ENCODE data around the gene GMCL2. TPM values are rescaled to one million over a fixed set of nuclear protein-coding genes. Genes with fewer than 3 reads are reported as not detected.

Gene GMCL2
- total RNA-seq, 1 experiment from 2014 or later, result not detected

DNA sequence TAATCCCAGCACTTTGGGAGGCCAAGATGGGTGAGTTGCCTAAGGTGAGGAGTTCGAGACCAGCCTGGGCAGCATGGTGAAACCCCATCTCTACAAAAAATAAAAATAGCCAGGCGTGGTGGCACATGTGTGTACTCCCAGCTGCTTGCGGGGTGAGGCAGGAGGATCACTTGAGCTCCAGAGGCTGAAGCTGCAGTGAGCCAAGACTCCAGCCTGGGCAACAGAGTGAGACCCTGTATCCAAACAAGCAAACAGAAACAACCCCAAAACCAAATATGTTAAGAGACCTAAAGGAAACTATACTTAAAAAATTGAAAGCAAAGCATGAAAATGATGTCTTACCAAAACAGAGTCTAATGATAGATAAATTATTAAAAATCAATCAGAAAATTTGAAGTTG is 29.6 kb upstream of the GMCL2 start:
- H3K9me2 ChIP-seq (replicated peaks; ENCODE audit: low read length), result no peaks in the 10 kb centered on the region
- no peaks in the 10 kb centered on the region for H3K4me1 ChIP-seq (ENCODE audit: insufficient read depth, low read length)
- POLR2A ChIA-PET (ENCODE audit: unreplicated experiment), result no interaction called here
- H3K4me2 ChIP-seq (ENCODE audit: low read length), result no peak overlapping the region
- H4K20me1 ChIP-seq (ENCODE audit: low read length), result peaks cover 14% of the 10 kb centered on the region
- no peak for ATAC-seq
- no peak overlapping the region for H2AFZ ChIP-seq (ENCODE audit: low read length)
- H3K36me3 ChIP-seq (ENCODE audit: low read depth, low read length), result peaks cover 42% of the 10 kb centered on the region
- DNase-seq, result no peak
- TF ChIP-seq, protein P1, sequence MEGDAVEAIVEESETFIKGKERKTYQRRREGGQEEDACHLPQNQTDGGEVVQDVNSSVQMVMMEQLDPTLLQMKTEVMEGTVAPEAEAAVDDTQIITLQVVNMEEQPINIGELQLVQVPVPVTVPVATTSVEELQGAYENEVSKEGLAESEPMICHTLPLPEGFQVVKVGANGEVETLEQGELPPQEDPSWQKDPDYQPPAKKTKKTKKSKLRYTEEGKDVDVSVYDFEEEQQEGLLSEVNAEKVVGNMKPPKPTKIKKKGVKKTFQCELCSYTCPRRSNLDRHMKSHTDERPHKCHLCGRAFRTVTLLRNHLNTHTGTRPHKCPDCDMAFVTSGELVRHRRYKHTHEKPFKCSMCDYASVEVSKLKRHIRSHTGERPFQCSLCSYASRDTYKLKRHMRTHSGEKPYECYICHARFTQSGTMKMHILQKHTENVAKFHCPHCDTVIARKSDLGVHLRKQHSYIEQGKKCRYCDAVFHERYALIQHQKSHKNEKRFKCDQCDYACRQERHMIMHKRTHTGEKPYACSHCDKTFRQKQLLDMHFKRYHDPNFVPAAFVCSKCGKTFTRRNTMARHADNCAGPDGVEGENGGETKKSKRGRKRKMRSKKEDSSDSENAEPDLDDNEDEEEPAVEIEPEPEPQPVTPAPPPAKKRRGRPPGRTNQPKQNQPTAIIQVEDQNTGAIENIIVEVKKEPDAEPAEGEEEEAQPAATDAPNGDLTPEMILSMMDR (conservative IDR thresholded peaks at IDR 0.05; ENCODE audit: low read depth, low read length), result no peak
- TF ChIP-seq EZH2phosphoT487 (IDR thresholded peaks at IDR 0.05; ENCODE audit: borderline replicate concordance, low read length) (no peak), EZH2 (IDR thresholded peaks at IDR 0.05; ENCODE audit: low read length, unreplicated experiment) (no peak)
- no peaks in the 10 kb centered on the region for H3F3A ChIP-seq (ENCODE audit: low read length, unreplicated experiment)
- no peak overlapping the region for H3K4me3 ChIP-seq (ENCODE audit: low read length)
- no peaks in the 10 kb centered on the region for H3K79me2 ChIP-seq (ENCODE audit: low read length)
- no peak overlapping the region for H3K27ac ChIP-seq (ENCODE audit: low read length)
- no peaks in the 10 kb centered on the region for H3K27me3 ChIP-seq (ENCODE audit: low read length)
- intact Hi-C loops (cut with micrococcal nuclease), result no loop called here
- CTCF ChIA-PET, result no interaction called here
- BruUV-seq (replicated peaks), result no TSS peak
- no peak overlapping the region for H3K9ac ChIP-seq (ENCODE audit: low read length)
- no peaks in the 10 kb centered on the region for H3K9me3 ChIP-seq (ENCODE audit: low read length)

DNA sequence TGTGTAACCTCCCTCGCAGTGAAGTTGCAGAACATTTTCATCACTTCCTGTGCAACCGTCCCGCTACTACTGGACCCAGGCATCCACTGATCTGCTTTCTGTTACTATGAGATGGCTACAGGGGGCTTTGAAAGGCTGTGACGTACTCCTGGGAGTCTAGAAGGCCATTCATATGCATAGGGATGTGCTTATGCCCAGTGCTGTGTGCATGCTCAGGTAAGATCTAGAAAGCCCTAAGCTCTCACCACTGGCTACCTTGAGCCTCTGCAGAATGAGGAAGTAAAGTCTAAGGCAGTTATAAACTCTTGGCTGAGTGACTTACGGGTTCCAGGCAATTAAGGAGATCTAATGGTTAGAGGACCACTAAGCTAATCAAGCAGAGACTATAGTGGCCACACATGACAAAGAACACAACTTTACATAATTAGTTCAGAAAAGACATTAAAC is 28.9 kb upstream of the GMCL2 start:
- peaks cover 49% of the 10 kb centered on the region for H3K36me3 ChIP-seq (ENCODE audit: low read depth, low read length)
- no peaks in the 10 kb centered on the region for H3K79me2 ChIP-seq (ENCODE audit: low read length)
- CTCF ChIA-PET, result no interaction called here
- no peak overlapping the region for H2AFZ ChIP-seq (ENCODE audit: low read length)
- POLR2A ChIA-PET (ENCODE audit: unreplicated experiment), result no interaction called here
- H3K9me3 ChIP-seq (ENCODE audit: low read length), result no peaks in the 10 kb centered on the region
- H3K4me1 ChIP-seq (ENCODE audit: insufficient read depth, low read length), result no peaks in the 10 kb centered on the region
- no peak overlapping the region for H3K27ac ChIP-seq (ENCODE audit: low read length)
- DNase-seq (no peak), ATAC-seq (no peak)
- no peaks in the 10 kb centered on the region for H3K27me3 ChIP-seq (ENCODE audit: low read length)
- H3K4me2 ChIP-seq (ENCODE audit: low read length), result no peak overlapping the region
- H3K4me3 ChIP-seq (ENCODE audit: low read length), result no peak overlapping the region
- H3K9me2 ChIP-seq (replicated peaks; ENCODE audit: low read length), result no peaks in the 10 kb centered on the region
- TF ChIP-seq EZH2phosphoT487 (IDR thresholded peaks at IDR 0.05; ENCODE audit: borderline replicate concordance, low read length), result no peak
- TF ChIP-seq, protein P1 (conservative IDR thresholded peaks at IDR 0.05; ENCODE audit: low read depth, low read length), result no peak
- TF ChIP-seq EZH2 (IDR thresholded peaks at IDR 0.05; ENCODE audit: low read length, unreplicated experiment), result no peak
- H4K20me1 ChIP-seq (ENCODE audit: low read length), result peaks cover 21% of the 10 kb centered on the region
- intact Hi-C loops (cut with micrococcal nuclease), result no loop called here
- H3F3A ChIP-seq (ENCODE audit: low read length, unreplicated experiment), result no peaks in the 10 kb centered on the region
- BruUV-seq (replicated peaks), result no TSS peak
- H3K9ac ChIP-seq (ENCODE audit: low read length), result no peak overlapping the region

DNA sequence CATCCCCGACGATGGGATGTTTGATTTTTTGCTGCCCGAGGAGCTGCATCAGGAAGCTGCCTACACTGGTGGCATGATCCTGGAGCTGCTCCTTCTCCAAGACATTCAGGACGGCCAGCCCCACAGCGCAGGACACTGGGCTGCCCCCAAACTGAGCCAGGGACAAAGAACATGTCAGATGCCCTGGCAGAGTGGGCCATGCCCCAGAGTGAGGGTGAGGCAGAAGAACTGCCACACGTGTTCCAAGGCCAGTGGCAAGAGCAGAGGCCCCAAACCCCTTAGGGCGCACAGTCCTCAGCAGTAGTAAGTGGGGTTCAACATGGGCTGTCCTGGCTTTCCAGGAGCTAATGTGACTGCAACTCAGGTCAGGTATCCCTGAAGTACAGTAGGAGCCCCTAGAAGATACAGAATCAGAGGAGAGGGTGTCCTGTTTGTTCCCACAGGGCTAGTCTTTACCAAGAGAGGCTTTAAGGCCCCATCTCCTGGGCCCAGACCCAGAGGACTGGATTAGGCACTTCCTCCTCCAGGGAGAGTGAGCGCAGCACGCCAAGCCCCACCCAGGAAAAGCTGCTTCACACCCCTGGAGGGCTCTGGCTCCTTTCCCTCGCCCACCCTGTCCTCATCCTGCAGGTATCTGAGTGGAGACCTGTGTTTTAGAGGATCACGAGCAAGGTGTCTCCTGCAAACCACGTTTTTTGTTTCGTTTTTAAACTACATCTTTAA is 28.3 kb upstream of the GMCL2 start:
- peaks cover 4% of the 10 kb centered on the region for H3F3A ChIP-seq (ENCODE audit: low read length, unreplicated experiment)
- DNase-seq, result no peak
- no peaks in the 10 kb centered on the region for H3K9me3 ChIP-seq (ENCODE audit: low read length)
- H2AFZ ChIP-seq (ENCODE audit: low read length), result no peak overlapping the region
- H3K4me3 ChIP-seq (ENCODE audit: low read length), result no peak overlapping the region
- no peaks in the 10 kb centered on the region for H3K27me3 ChIP-seq (ENCODE audit: low read length)
- peaks cover 27% of the 10 kb centered on the region for H4K20me1 ChIP-seq (ENCODE audit: low read length)
- ChIA-PET CTCF (no interaction called here), POLR2A (ENCODE audit: unreplicated experiment) (no interaction called here)
- no peak overlapping the region for H3K4me2 ChIP-seq (ENCODE audit: low read length)
- TF ChIP-seq, protein P1 (conservative IDR thresholded peaks at IDR 0.05; ENCODE audit: low read depth, low read length), result no peak
- no peak for TF ChIP-seq EZH2phosphoT487 (IDR thresholded peaks at IDR 0.05; ENCODE audit: borderline replicate concordance, low read length)
- no peak for TF ChIP-seq EZH2 (IDR thresholded peaks at IDR 0.05; ENCODE audit: low read length, unreplicated experiment)
- intact Hi-C loops (cut with micrococcal nuclease), result no loop called here
- H3K4me1 ChIP-seq (ENCODE audit: insufficient read depth, low read length), result no peaks in the 10 kb centered on the region
- no peak for ATAC-seq
- H3K9ac ChIP-seq (ENCODE audit: low read length), result no peak overlapping the region
- no TSS peak for BruUV-seq (replicated peaks)
- no peaks in the 10 kb centered on the region for H3K79me2 ChIP-seq (ENCODE audit: low read length)
- H3K27ac ChIP-seq (ENCODE audit: low read length), result no peak overlapping the region
- H3K9me2 ChIP-seq (replicated peaks; ENCODE audit: low read length), result no peaks in the 10 kb centered on the region
- H3K36me3 ChIP-seq (ENCODE audit: low read depth, low read length), result peaks cover 55% of the 10 kb centered on the region
